CD14-positive monocyte (primary cell): ENCODE results near the gene KMT2D. TPM values are rescaled to one million over a fixed set of nuclear protein-coding genes. Genes with fewer than 3 reads are reported as not detected.

Experiments
- DNase-seq, 3 donors: peaks; one replicate each; pipeline ENCODE4 v3.0.0-alpha.2; 2011 to 2022
- H2AFZ ChIP-seq: 2 replicates; pipeline ENCODE4 v1.6.0; 2012; ENCODE audit warnings: mild to moderate bottlenecking, low read depth, low read length, inconsistent platforms; ENCODE audit not compliant: insufficient read depth, poor library complexity, severe bottlenecking
- H3K27ac ChIP-seq, 2 donors: 1 replicate in 1 of 2; 2 replicates in 1 of 2; pipeline ENCODE4 v1.5.1; 2012 to 2013; ENCODE audit warnings: low read length in 2 of 2, control low read depth in 1 of 2, inconsistent platforms in 1 of 2, low read depth in 1 of 2, mild to moderate bottlenecking in 1 of 2
- H3K27me3 ChIP-seq, 2 donors: one replicate each; pipeline versions ENCODE4 v1.6.0 to v1.6.1; 2011 to 2013; ENCODE audit warnings: low read length in 2 of 2; ENCODE audit not compliant: control insufficient read depth in 2 of 2, insufficient read depth in 2 of 2
- H3K36me3 ChIP-seq, 2 donors: replicated peaks in 1 of 2; 1 replicate in 1 of 2; 2 replicates in 1 of 2; pipeline versions ENCODE4 v1.5.1 to v1.6.1; 2012 to 2013; ENCODE audit warnings: low read length in 2 of 2, control low read depth in 1 of 2, inconsistent platforms in 1 of 2, mild to moderate bottlenecking in 1 of 2; ENCODE audit not compliant: insufficient read depth in 2 of 2, control insufficient read depth in 1 of 2
- H3K4me1 ChIP-seq, 2 donors: 1 replicate in 1 of 2; 2 replicates in 1 of 2; pipeline versions ENCODE4 v1.5.1 to v1.6.1; 2012 to 2013; ENCODE audit warnings: low read length in 2 of 2, control low read depth in 1 of 2, inconsistent platforms in 1 of 2, mild to moderate bottlenecking in 1 of 2, moderate library complexity in 1 of 2; ENCODE audit not compliant: insufficient read depth in 2 of 2, control insufficient read depth in 1 of 2
- H3K4me2 ChIP-seq: replicated peaks from 2 replicates; pipeline ENCODE3; 2012; ENCODE audit warnings: low read length, moderate library complexity, mild to moderate bottlenecking; ENCODE audit not compliant: poor library complexity, severe bottlenecking; ENCODE audit errors: extremely low read depth
- H3K4me3 ChIP-seq, 3 experiments: fragments of 200-600 bp in 1 of 3; sonication (generic) in 1 of 3; replicated peaks in 1 of 3; 1 replicate in 2 of 3; 2 replicates in 1 of 3; pipeline ENCODE4 v1.5.1; 2011 to 2013; ENCODE audit warnings: low read length in 3 of 3, mild to moderate bottlenecking in 3 of 3, control low read depth in 2 of 3, low read depth in 2 of 3, inconsistent platforms in 1 of 3, moderate library complexity in 1 of 3
- H3K79me2 ChIP-seq: 2 replicates; pipeline ENCODE4 v1.6.0; 2012; ENCODE audit warnings: mild to moderate bottlenecking, control low read depth, inconsistent platforms, low read length, moderate library complexity; ENCODE audit not compliant: insufficient read depth
- H3K9ac ChIP-seq: 2 replicates; pipeline ENCODE4 v1.6.0; 2017; ENCODE audit warnings: low read length, mild to moderate bottlenecking; ENCODE audit not compliant: insufficient read depth, poor library complexity, severe bottlenecking
- H3K9me3 ChIP-seq, 2 donors: replicated peaks in 1 of 2; 1 replicate in 1 of 2; 2 replicates in 1 of 2; pipeline versions ENCODE4 v1.5.1 to v1.6.1; 2012 to 2013; ENCODE audit warnings: low read length in 2 of 2, control low read depth in 1 of 2; ENCODE audit not compliant: control insufficient read depth in 1 of 2, insufficient read depth in 1 of 2
- H4K20me1 ChIP-seq: 2 replicates; pipeline ENCODE4 v1.6.0; 2012; ENCODE audit warnings: mild to moderate bottlenecking, low read length, control low read depth, moderate library complexity; ENCODE audit not compliant: insufficient read depth
- H3K27ac Mint-ChIP-seq, 7 donors: one replicate each; pipeline ENCODE4 v1.8.0; 2020; ENCODE audit warnings: mild to moderate bottlenecking in 7 of 7, mixed read lengths in 7 of 7, moderate library complexity in 6 of 7, inconsistent platforms in 2 of 7
- H3K27me3 Mint-ChIP-seq, 3 donors: one replicate each; pipeline ENCODE4 v1.8.0; 2021 to 2022; ENCODE audit warnings: low read depth in 3 of 3, mild to moderate bottlenecking in 3 of 3, mixed read lengths in 3 of 3, moderate library complexity in 3 of 3, inconsistent platforms in 1 of 3
- H3K36me3 Mint-ChIP-seq, 2 donors: one replicate each; pipeline ENCODE4 v1.8.0; 2020; ENCODE audit warnings: mixed read lengths in 2 of 2, inconsistent platforms in 1 of 2, mild to moderate bottlenecking in 1 of 2
- H3K4me1 Mint-ChIP-seq: one replicate; pipeline ENCODE4 v1.8.0; 2020; ENCODE audit warnings: mild to moderate bottlenecking, mixed read lengths
- H3K4me3 Mint-ChIP-seq, 2 donors: one replicate each; pipeline ENCODE4 v1.8.0; 2020; ENCODE audit warnings: mild to moderate bottlenecking in 2 of 2, mixed read lengths in 2 of 2, moderate library complexity in 1 of 2
- H3K9me3 Mint-ChIP-seq, 7 donors: one replicate each; pipeline ENCODE4 v1.8.0; 2020 to 2022; ENCODE audit warnings: mixed read lengths in 7 of 7, mild to moderate bottlenecking in 6 of 7, moderate library complexity in 6 of 7, inconsistent platforms in 2 of 7
- CTCF ChIP-seq: fragments of 200-600 bp; IDR thresholded peaks from one replicate; pipeline ENCODE4 v1.8.0; 2022; ENCODE audit warnings: antibody characterized with exemption, mild to moderate bottlenecking
- WGBS: methylation state at CpG from one replicate; pipeline ENCODE4 v1.1.5; 2013; ENCODE audit warnings: missing lambda C conversion rate; ENCODE audit not compliant: insufficient coverage; 5-methylcytosine and 5-hydroxymethylcytosine counted together
- intact Hi-C, 2 donors: fragments of 100-400 bp; cut with micrococcal nuclease; formaldehyde crosslinking; loops; one replicate each; pipeline versions ENCODE4 v1.15.0 to v1.15.1; 2023
- polyA plus RNA-seq, 3 donors: library from polyadenylated mRNA; depleted of rRNA in 1 of 3; unstranded in 2 of 3; stranded (reverse) in 1 of 3; fragments of 300-500 nt in 2 of 3; fragments of >200 nt in 1 of 3; fragmentation: Illumina TruSeq in 2 of 3; gene quantifications; 1 replicate in 2 of 3; 2 replicates in 1 of 3; pipeline ENCODE4 v1.2.3, GENCODE V29; 2012 to 2021

The KMT2D gene
- polyA plus RNA-seq, 3 donors, result 1.2 to 66.9 (median 2.7) TPM

- H3K36me3 ChIP-seq, result peaks cover 95 to 100% of the 10 kb centered on the region in 2 donors
Measured at GRCh38 chr12:49027846-49028555, 32.6 kb downstream of the KMT2D start.

More at GRCh38 chr12:49027846-49028555, 32.6 kb downstream of the KMT2D start:
- intact Hi-C loops, result no loop called here
- peak; percentile 31 to 36 (median 32) for DNase-seq
- Histone ChIP-seq H3K4me2 (no peak overlapping the region), H3K27ac (peak overlapping the region in 1 of 2 donors; percentile 59), H3K4me3 (no peak overlapping the region), H2AFZ (no peak overlapping the region), H3K9me3 (no peaks in the 10 kb centered on the region), H3K9ac (no peak overlapping the region), H3K27me3 (no peaks in the 10 kb centered on the region), H3K79me2 (peaks cover 10% of the 10 kb centered on the region), H4K20me1 (peaks cover 88% of the 10 kb centered on the region), H3K4me1 (no peaks in the 10 kb centered on the region)
- peaks cover 0 to 1% (median 0%) of the 10 kb centered on the region in 3 donors for H3K27me3 Mint-ChIP-seq
- H3K4me3 Mint-ChIP-seq, result no peak overlapping the region
- WGBS, result 56% methylated on average over 7 of the region's 9 CpGs
- peak overlapping the region; percentile 45 to 90 (median 83) for H3K27ac Mint-ChIP-seq
- H3K4me1 Mint-ChIP-seq, result peaks cover 14% of the 10 kb centered on the region
- no peaks in the 10 kb centered on the region for H3K9me3 Mint-ChIP-seq
- H3K36me3 Mint-ChIP-seq, result peaks cover 79 to 96% of the 10 kb centered on the region in 2 donors
- no peak for TF ChIP-seq CTCF
